ENCODE results near the gene DCDC2B. TPM values are rescaled to one million over a fixed set of nuclear protein-coding genes. Genes with fewer than 3 reads are reported as not detected.

DCDC2B gene
- total and polyA plus RNA-seq, 2 of the 13 experiments (the other 11 are each of a cell fraction or from before 2014, with no cell fraction given) = not detected

GRCh38 chr1:32205401-32206370 is 3.2 kb upstream of the DCDC2B start, which contains the start of gene IQCC (continued):
- TF ChIP-seq, protein P1, sequence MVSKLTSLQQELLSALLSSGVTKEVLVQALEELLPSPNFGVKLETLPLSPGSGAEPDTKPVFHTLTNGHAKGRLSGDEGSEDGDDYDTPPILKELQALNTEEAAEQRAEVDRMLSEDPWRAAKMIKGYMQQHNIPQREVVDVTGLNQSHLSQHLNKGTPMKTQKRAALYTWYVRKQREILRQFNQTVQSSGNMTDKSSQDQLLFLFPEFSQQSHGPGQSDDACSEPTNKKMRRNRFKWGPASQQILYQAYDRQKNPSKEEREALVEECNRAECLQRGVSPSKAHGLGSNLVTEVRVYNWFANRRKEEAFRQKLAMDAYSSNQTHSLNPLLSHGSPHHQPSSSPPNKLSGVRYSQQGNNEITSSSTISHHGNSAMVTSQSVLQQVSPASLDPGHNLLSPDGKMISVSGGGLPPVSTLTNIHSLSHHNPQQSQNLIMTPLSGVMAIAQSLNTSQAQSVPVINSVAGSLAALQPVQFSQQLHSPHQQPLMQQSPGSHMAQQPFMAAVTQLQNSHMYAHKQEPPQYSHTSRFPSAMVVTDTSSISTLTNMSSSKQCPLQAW (CRISPR knock-in tag; IDR thresholded peaks at IDR 0.05) = peak; percentile 41
- TF ChIP-seq RFXAP (CRISPR knock-in tag; IDR thresholded peaks at IDR 0.05; ENCODE audit: borderline replicate concordance) (no peak), ZBTB1 (CRISPR knock-in tag; IDR thresholded peaks at IDR 0.05; ENCODE audit: borderline replicate concordance) (no peak), FUBP1 (CRISPR knock-in tag; IDR thresholded peaks at IDR 0.05; ENCODE audit: borderline replicate concordance) (no peak), WIZ (CRISPR knock-in tag; IDR thresholded peaks at IDR 0.05) (no peak), IRX3 (CRISPR knock-in tag; IDR thresholded peaks at IDR 0.05; ENCODE audit: borderline replicate concordance, low read depth) (no peak), ZSCAN22 (CRISPR knock-in tag; IDR thresholded peaks at IDR 0.05) (no peak), ZMYM4 (CRISPR knock-in tag; IDR thresholded peaks at IDR 0.05) (0 out of 2 replicates have a peak, but pooled peaks have one; percentile 32), GATAD1 (CRISPR knock-in tag; IDR thresholded peaks at IDR 0.05) (peak; percentile 95), MXD4 (CRISPR knock-in tag; IDR thresholded peaks at IDR 0.05) (no peak), MAFK (conservative IDR thresholded peaks at IDR 0.05 in 1 of 2, IDR thresholded peaks at IDR 0.05 in 1 of 2; ENCODE audit: low read length in 2 of 2) (no peak), MTF2 (CRISPR knock-in tag; IDR thresholded peaks at IDR 0.05; ENCODE audit: borderline replicate concordance) (no peak), TGIF2 (CRISPR knock-in tag; IDR thresholded peaks at IDR 0.05) (peak; percentile 64), KLF6 (CRISPR knock-in tag; IDR thresholded peaks at IDR 0.05) (no peak), ZNF292 (CRISPR knock-in tag; IDR thresholded peaks at IDR 0.05; ENCODE audit: borderline replicate concordance, low read depth) (no peak)
- TF ChIP-seq, protein P2, sequence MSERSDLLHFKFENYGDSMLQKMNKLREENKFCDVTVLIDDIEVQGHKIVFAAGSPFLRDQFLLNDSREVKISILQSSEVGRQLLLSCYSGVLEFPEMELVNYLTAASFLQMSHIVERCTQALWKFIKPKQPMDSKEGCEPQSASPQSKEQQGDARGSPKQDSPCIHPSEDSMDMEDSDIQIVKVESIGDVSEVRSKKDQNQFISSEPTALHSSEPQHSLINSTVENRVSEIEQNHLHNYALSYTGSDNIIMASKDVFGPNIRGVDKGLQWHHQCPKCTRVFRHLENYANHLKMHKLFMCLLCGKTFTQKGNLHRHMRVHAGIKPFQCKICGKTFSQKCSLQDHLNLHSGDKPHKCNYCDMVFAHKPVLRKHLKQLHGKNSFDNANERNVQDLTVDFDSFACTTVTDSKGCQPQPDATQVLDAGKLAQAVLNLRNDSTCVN (CRISPR knock-in tag; IDR thresholded peaks at IDR 0.05; ENCODE audit: borderline replicate concordance) = no peak
- TF ChIP-seq, protein P3, sequence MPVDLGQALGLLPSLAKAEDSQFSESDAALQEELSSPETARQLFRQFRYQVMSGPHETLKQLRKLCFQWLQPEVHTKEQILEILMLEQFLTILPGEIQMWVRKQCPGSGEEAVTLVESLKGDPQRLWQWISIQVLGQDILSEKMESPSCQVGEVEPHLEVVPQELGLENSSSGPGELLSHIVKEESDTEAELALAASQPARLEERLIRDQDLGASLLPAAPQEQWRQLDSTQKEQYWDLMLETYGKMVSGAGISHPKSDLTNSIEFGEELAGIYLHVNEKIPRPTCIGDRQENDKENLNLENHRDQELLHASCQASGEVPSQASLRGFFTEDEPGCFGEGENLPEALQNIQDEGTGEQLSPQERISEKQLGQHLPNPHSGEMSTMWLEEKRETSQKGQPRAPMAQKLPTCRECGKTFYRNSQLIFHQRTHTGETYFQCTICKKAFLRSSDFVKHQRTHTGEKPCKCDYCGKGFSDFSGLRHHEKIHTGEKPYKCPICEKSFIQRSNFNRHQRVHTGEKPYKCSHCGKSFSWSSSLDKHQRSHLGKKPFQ (CRISPR knock-in tag; IDR thresholded peaks at IDR 0.05; ENCODE audit: insufficient replicate concordance) = no peak
- TF ChIP-seq, protein P4, sequence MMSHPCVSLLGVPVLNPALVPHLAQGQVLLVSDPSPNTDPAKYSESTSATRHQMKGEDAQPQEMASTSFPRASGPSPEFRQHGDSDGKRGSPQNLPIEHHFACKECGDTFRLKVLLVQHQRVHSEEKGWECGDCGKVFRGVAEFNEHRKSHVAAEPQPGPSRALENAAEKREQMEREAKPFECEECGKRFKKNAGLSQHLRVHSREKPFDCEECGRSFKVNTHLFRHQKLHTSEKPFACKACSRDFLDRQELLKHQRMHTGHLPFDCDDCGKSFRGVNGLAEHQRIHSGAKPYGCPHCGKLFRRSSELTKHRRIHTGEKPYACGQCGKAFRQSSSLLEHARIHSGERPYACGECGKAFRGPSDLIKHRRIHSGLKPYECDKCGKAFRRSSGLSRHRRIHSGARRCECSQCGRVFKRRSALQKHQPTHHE (CRISPR knock-in tag; IDR thresholded peaks at IDR 0.05; ENCODE audit: borderline replicate concordance) = no peak
